Subcutaneous adipose tissue (tissue), 4 donors: ENCODE results near the gene TIMM17A. TPM values are rescaled to one million over a fixed set of nuclear protein-coding genes. Genes with fewer than 3 reads are reported as not detected.

Experiments used
- CTCF ChIP-seq: fragments of 450-650 bp; IDR thresholded peaks from one replicate; pipeline ENCODE4 v1.5.1; 2016; ENCODE audit warnings: low read depth, mild to moderate bottlenecking, control low read depth, antibody characterized with exemption, moderate library complexity
- total RNA-seq, 4 donors: library from RNA; depleted of rRNA; stranded (reverse); fragments of >200 nt; gene quantifications; one replicate each; pipeline ENCODE4 v1.1.0, GENCODE V29; 2016

Gene TIMM17A
- total RNA-seq, 4 donors from 2014 or later, result 24.6 to 67.5 (median 26.2) TPM

- no peak for TF ChIP-seq CTCF
Measured at GRCh38 chr1:201947697-201948008, 7.7 kb upstream of the TIMM17A start.

DNA sequence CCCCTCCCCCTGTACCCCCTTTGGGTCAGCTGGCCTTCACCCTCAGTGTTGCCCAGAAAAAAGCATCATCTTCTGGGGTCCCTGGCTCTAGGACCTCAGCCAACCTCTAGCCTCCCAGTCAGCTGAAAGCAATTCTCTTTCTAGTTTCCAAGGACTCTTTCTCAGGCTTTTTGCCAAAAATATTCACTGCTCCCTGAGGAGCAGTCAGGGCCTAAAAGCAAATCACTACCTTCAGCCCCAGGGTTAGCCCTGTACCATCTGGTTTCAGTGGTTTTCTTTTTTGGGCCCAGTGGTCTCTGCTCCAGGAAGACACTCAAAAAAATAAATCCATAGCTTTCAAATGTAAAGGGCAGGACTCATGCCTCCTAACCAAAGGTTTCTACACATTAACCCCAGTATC is 5.8 kb upstream of the TIMM17A start:
- no peak for TF ChIP-seq CTCF

- no peak for TF ChIP-seq CTCF
Measured at GRCh38 chr1:201954263-201955008, 867 bp upstream of the TIMM17A start.

GRCh38 chr1:201955729-201956143 is 433 bp downstream of the TIMM17A start:
- TF ChIP-seq CTCF, result no peak

DNA sequence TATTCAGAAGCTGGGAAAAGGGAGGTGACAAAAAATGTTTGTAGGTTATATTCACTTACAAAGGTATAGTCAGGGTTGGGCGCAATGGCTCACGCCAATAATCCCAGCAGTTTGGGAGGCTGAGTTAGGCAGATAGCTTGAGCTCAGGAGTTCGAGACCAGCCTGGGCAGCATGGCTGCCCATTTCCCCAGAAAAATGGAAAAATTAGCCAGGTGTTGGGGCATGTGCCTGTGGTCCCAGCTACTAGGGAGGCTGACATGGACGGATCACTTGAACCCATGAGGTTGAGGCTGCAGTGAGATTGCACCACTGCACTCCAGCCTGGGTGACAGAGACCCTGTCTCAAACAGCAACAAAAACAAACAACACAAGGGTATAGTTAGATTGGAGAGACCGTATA is 3.0 kb downstream of the TIMM17A start:
- TF ChIP-seq CTCF, result no peak

DNA sequence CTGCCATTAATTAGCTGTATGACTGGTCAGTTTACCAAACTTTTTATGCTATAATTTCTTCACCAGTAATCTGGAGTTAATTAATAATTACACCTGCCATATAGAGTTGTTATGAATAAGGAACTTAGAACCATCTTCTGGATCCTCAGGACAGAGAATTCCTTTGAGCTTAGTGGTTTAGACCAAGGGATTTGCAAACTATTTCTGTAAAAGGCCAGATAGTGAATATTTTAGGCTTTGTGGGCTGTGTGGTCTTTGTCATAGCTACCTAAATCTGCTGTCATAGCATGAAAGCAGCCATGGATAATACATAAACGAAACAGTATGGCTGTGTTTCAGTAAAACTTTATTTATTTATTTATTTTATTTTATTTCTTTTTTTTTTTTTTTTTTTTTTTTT is 9.0 kb downstream of the TIMM17A start:
- TF ChIP-seq CTCF, result no peak

DNA sequence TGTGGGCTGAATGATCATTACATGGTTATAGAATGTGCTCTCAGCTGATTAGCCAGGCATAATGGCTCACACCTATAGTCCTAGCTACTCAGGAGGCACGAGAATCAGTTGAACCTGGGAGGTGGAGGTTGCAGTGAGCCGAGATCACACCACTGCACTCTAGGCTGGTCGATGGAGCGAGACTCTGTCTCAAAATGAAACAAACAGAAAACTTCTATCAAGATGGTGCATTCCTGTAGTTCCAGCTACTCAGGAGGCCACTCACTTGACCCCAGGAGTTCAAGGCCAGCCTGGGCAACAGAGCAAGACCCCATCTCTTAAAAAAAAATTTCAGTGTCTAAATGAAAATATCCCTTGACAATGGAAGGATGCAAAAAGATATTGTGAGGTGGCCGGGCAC is 10.9 kb downstream of the TIMM17A start:
- no peak for TF ChIP-seq CTCF
